Measurements from ENCODE around the gene SPEF2.

SPEF2 gene

GRCh38 chr5:35777358-35778087 lies 159.9 kb downstream of the SPEF2 start:
- DNase-seq, result peak in 29 of 58 donors; percentile 2 to 67 (median 25)

GRCh38 chr5:35778259-35778769 lies 160.7 kb downstream of the SPEF2 start:
- no peak for DNase-seq

- DNase-seq, result no peak
These were observed 162.6 kb downstream of the SPEF2 start for GRCh38 chr5:35780236-35780635.

- DNase-seq, result no peak
These were observed 163.6 kb downstream of the SPEF2 start for GRCh38 chr5:35781181-35781790.

GRCh38 chr5:35783551-35783950 lies 165.9 kb downstream of the SPEF2 start:
- no peak for DNase-seq

GRCh38 chr5:35785601-35786085 lies 168.0 kb downstream of the SPEF2 start:
- no peak for DNase-seq

- no peak for DNase-seq
These were observed 171.1 kb downstream of the SPEF2 start for GRCh38 chr5:35788724-35789123.

- DNase-seq, result no peak
These were observed 172.2 kb downstream of the SPEF2 start for GRCh38 chr5:35789732-35790456.

- no peak for DNase-seq
These were observed 172.8 kb downstream of the SPEF2 start for GRCh38 chr5:35790457-35790822.

- DNase-seq, result no peak
These were observed 176.6 kb downstream of the SPEF2 start for GRCh38 chr5:35794328-35794619.

GRCh38 chr5:35794684-35795375 lies 177.2 kb downstream of the SPEF2 start:
- DNase-seq, result no peak

GRCh38 chr5:35799181-35799580 lies 181.5 kb downstream of the SPEF2 start:
- DNase-seq, result no peak

GRCh38 chr5:35799753-35800152 lies 182.1 kb downstream of the SPEF2 start:
- no peak for DNase-seq

- DNase-seq, result peak in 56 of 58 donors; percentile 9 to 90 (median 66)
These were observed 185.6 kb downstream of the SPEF2 start for GRCh38 chr5:35803191-35803651.

GRCh38 chr5:35804201-35804653 lies 186.6 kb downstream of the SPEF2 start:
- DNase-seq, result peak in 19 of 58 donors; percentile 5 to 71 (median 19)

- no peak for DNase-seq
These were observed 187.2 kb downstream of the SPEF2 start for GRCh38 chr5:35804841-35805240.

- no peak for DNase-seq
These were observed 192.9 kb downstream of the SPEF2 start for GRCh38 chr5:35810601-35811000.

- no peak for DNase-seq
These were observed 193.6 kb downstream of the SPEF2 start for GRCh38 chr5:35811108-35811741.

- DNase-seq, result no peak
These were observed 195.9 kb downstream of the SPEF2 start for GRCh38 chr5:35813521-35813920.

- no peak for DNase-seq
These were observed 197.7 kb downstream of the SPEF2 start for GRCh38 chr5:35815089-35815936.

All from anterior cingulate cortex (tissue), 58 donors.